ENCODE results near the gene ARHGAP26. TPM values are rescaled to one million over a fixed set of nuclear protein-coding genes. Genes with fewer than 3 reads are reported as not detected.

Gene ARHGAP26
- total RNA-seq, 1 experiment from 2014 or later = 79.8 TPM

DNA sequence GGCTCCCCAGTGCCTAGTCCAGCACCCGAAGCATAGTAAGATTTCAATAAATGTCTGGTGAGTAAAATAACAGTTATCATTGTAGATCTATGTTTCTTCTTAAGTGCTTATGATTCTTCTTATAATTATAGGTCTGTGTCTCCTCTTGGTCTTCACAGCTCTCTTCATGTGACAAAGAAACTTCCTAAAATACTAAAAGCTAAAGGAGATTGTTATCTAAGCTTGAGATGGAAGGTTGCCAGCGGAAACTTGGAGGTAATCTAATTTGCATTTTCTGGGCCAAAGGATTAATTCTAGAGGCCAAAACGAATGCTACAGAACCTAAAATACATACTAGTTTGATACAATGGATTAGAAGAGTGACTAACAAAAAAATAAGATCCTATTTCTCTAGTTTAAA lies 13.6 kb upstream of the ARHGAP26 start:
- Histone ChIP-seq H3K27me3 (replicated peaks; ENCODE audit: control insufficient read depth, insufficient read depth, low read length) (no peaks in the 10 kb centered on the region), H3K4me1 (no peaks in the 10 kb centered on the region), H3K36me3 (ENCODE audit: control insufficient read depth, insufficient read depth, low read length) (no peaks in the 10 kb centered on the region), H3K9me3 (no peaks in the 10 kb centered on the region), H3K4me3 (ENCODE audit: low read depth, low read length) (no peak overlapping the region)
- intact Hi-C loops (cut with micrococcal nuclease; ENCODE audit: unreplicated experiment) = no loop called here
- Mint-ChIP-seq H3K9me3 (ENCODE audit: unreplicated experiment) (no peaks in the 10 kb centered on the region), H3K4me1 (ENCODE audit: low read depth, unreplicated experiment) (peaks cover 8% of the 10 kb centered on the region), H3K36me3 (ENCODE audit: insufficient read depth, unreplicated experiment) (no peaks in the 10 kb centered on the region), H3K4me3 (ENCODE audit: unreplicated experiment) (no peak overlapping the region), H3K27me3 (ENCODE audit: insufficient read depth, unreplicated experiment) (no peaks in the 10 kb centered on the region), H3K27ac (ENCODE audit: unreplicated experiment) (no peak overlapping the region)
- no peak for DNase-seq
- CTCF ChIA-PET = no interaction called here
- no TSS peak for BruUV-seq (replicated peaks)
- TF ChIP-seq, protein P1, sequence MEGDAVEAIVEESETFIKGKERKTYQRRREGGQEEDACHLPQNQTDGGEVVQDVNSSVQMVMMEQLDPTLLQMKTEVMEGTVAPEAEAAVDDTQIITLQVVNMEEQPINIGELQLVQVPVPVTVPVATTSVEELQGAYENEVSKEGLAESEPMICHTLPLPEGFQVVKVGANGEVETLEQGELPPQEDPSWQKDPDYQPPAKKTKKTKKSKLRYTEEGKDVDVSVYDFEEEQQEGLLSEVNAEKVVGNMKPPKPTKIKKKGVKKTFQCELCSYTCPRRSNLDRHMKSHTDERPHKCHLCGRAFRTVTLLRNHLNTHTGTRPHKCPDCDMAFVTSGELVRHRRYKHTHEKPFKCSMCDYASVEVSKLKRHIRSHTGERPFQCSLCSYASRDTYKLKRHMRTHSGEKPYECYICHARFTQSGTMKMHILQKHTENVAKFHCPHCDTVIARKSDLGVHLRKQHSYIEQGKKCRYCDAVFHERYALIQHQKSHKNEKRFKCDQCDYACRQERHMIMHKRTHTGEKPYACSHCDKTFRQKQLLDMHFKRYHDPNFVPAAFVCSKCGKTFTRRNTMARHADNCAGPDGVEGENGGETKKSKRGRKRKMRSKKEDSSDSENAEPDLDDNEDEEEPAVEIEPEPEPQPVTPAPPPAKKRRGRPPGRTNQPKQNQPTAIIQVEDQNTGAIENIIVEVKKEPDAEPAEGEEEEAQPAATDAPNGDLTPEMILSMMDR (IDR thresholded peaks at IDR 0.05; ENCODE audit: insufficient read depth in 1 of 2, low read depth in 1 of 2, low read length in 1 of 2, severe bottlenecking in 1 of 2, unreplicated experiment in 1 of 2) = no peak
- POLR2A ChIA-PET = no interaction called here

- no peaks in the 10 kb centered on the region for H3K27me3 Mint-ChIP-seq (ENCODE audit: insufficient read depth, unreplicated experiment)
- H3K4me3 Mint-ChIP-seq (ENCODE audit: unreplicated experiment) = no peak overlapping the region
- TF ChIP-seq, protein P1 (IDR thresholded peaks at IDR 0.05; ENCODE audit: insufficient read depth in 1 of 2, low read depth in 1 of 2, low read length in 1 of 2, severe bottlenecking in 1 of 2, unreplicated experiment in 1 of 2) = no peak
- H3K4me3 ChIP-seq (ENCODE audit: low read depth, low read length) = no peak overlapping the region
- no peak overlapping the region for H3K27ac Mint-ChIP-seq (ENCODE audit: unreplicated experiment)
- H3K9me3 Mint-ChIP-seq (ENCODE audit: unreplicated experiment) = no peaks in the 10 kb centered on the region
- H3K36me3 Mint-ChIP-seq (ENCODE audit: insufficient read depth, unreplicated experiment) = no peaks in the 10 kb centered on the region
- CTCF ChIA-PET = no interaction called here
- H3K4me1 Mint-ChIP-seq (ENCODE audit: low read depth, unreplicated experiment) = peaks cover 8% of the 10 kb centered on the region
- H3K9me3 ChIP-seq = no peaks in the 10 kb centered on the region
- POLR2A ChIA-PET = no interaction called here
- no peak for DNase-seq
- intact Hi-C loops (cut with micrococcal nuclease; ENCODE audit: unreplicated experiment) = no loop called here
- no peaks in the 10 kb centered on the region for H3K36me3 ChIP-seq (ENCODE audit: control insufficient read depth, insufficient read depth, low read length)
- H3K4me1 ChIP-seq = no peaks in the 10 kb centered on the region
- H3K27me3 ChIP-seq (replicated peaks; ENCODE audit: control insufficient read depth, insufficient read depth, low read length) = no peaks in the 10 kb centered on the region
- BruUV-seq (replicated peaks) = no TSS peak
Observed at GRCh38 chr5:142757564-142757963, 12.6 kb upstream of the ARHGAP26 start.

DNA sequence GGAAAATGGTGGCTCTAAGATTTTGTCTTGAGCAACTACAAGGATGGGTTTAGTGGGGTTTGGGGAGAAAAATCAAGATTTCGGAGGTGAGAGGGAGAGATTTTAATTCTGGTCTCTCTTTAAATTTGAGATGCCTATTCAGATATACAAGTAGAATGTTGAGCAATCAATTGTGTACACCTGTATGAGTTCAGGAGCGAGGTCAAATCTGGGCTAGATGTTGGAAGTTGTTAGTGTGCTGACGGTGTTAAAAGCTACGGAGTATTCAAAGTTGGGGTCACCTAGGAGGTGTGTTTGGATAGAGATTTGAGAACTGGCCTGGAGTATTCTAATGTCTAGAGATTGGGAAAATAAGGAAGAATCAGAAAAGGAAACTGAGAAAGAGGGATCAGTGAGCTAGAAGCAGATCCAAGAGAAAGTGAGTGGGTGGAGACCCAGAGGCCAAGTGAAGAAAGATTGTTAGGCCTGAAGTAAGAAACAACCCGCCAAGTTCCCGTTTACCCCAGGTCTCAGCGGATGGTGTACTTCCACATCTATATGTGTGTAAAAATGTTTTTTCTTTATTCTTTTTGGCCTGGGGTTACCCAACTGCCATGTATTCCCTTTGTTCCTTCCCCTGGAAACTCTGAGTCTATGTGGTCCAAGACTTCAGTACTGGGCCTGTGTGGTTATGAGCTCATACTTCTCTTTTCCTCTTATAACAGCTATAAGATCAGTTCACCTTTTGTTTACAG lies 11.9 kb upstream of the ARHGAP26 start:
- no peaks in the 10 kb centered on the region for H3K4me1 ChIP-seq
- H3K36me3 ChIP-seq (ENCODE audit: control insufficient read depth, insufficient read depth, low read length) = no peaks in the 10 kb centered on the region
- intact Hi-C loops (cut with micrococcal nuclease; ENCODE audit: unreplicated experiment) = no loop called here
- no peak for DNase-seq
- CTCF ChIA-PET = no interaction called here
- BruUV-seq (replicated peaks) = no TSS peak
- H3K27me3 ChIP-seq (replicated peaks; ENCODE audit: control insufficient read depth, insufficient read depth, low read length) = no peaks in the 10 kb centered on the region
- Mint-ChIP-seq H3K27ac (ENCODE audit: unreplicated experiment) (no peak overlapping the region), H3K4me3 (ENCODE audit: unreplicated experiment) (no peak overlapping the region), H3K9me3 (ENCODE audit: unreplicated experiment) (no peaks in the 10 kb centered on the region), H3K4me1 (ENCODE audit: low read depth, unreplicated experiment) (peaks cover 3% of the 10 kb centered on the region), H3K27me3 (ENCODE audit: insufficient read depth, unreplicated experiment) (no peaks in the 10 kb centered on the region), H3K36me3 (ENCODE audit: insufficient read depth, unreplicated experiment) (no peaks in the 10 kb centered on the region)
- no peaks in the 10 kb centered on the region for H3K9me3 ChIP-seq
- TF ChIP-seq, protein P1 (IDR thresholded peaks at IDR 0.05; ENCODE audit: insufficient read depth in 1 of 2, low read depth in 1 of 2, low read length in 1 of 2, severe bottlenecking in 1 of 2, unreplicated experiment in 1 of 2) = no peak
- POLR2A ChIA-PET = no interaction called here
- H3K4me3 ChIP-seq (ENCODE audit: low read depth, low read length) = no peak overlapping the region
